CD4-positive, alpha-beta T cell (primary cell): ENCODE results near the gene HOXA13. TPM values are rescaled to one million over a fixed set of nuclear protein-coding genes. Genes with fewer than 3 reads are reported as not detected.

ENCODE experiments used
- ATAC-seq: fragments of 200-7000 bp; cut with Tn5 transposase; one replicate; pipeline ENCODE4 v1.10.0; 2022; ENCODE audit warnings: mild to moderate bottlenecking; ENCODE audit not compliant: poor library complexity
- CTCF ChIA-PET: fragments of 350-600 bp; sonication (Branson Sonifier 250); formaldehyde crosslinking; loops from one replicate; lab custom pipeline; 2021; ENCODE audit warnings: antibody characterized with exemption, inconsistent platforms; lab: Charles Lee
- POLR2A ChIA-PET: fragments of 350-600 bp; sonication (Branson Sonifier 250); formaldehyde crosslinking; loops from one replicate; lab custom pipeline; 2021; ENCODE audit warnings: antibody characterized with exemption, inconsistent platforms; lab: Charles Lee
- DNase-seq, 14 experiments: peaks; one replicate each; pipeline ENCODE4 v3.0.0-alpha.2; 2013 to 2020; ENCODE audit warnings: mixed read lengths in 2 of 14
- H3K27ac ChIP-seq, 2 donors: one replicate each; pipeline versions ENCODE4 v1.5.1 to v1.7.0; 2013; ENCODE audit warnings: low read length in 2 of 2, low read depth in 1 of 2, mild to moderate bottlenecking in 1 of 2
- H3K27me3 ChIP-seq, 2 experiments: 1 replicate in 1 of 2; 2 replicates in 1 of 2; pipeline versions ENCODE4 v1.6.1 to v1.7.0; 2013; ENCODE audit warnings: low read length in 2 of 2, control low read depth in 1 of 2, mild to moderate bottlenecking in 1 of 2, moderate library complexity in 1 of 2; ENCODE audit not compliant: insufficient read depth in 2 of 2, control insufficient read depth in 1 of 2
- H3K36me3 ChIP-seq: one replicate; pipeline ENCODE4 v1.6.1; 2013; ENCODE audit warnings: low read length, control low read depth; ENCODE audit not compliant: insufficient read depth
- H3K4me1 ChIP-seq: one replicate; pipeline ENCODE4 v1.6.1; 2013; ENCODE audit warnings: low read length, control low read depth; ENCODE audit not compliant: insufficient read depth
- H3K4me3 ChIP-seq: one replicate; pipeline ENCODE4 v1.5.1; 2013; ENCODE audit warnings: mild to moderate bottlenecking, low read length, moderate library complexity
- H3K9me3 ChIP-seq, 2 experiments: 1 replicate in 1 of 2; 2 replicates in 1 of 2; pipeline versions ENCODE4 v1.6.1 to v1.7.0; 2013; ENCODE audit warnings: low read length in 2 of 2, mild to moderate bottlenecking in 2 of 2, control low read depth in 1 of 2, moderate library complexity in 1 of 2; ENCODE audit not compliant: control insufficient read depth in 1 of 2, insufficient read depth in 1 of 2
- H3K27ac Mint-ChIP-seq: one replicate; pipeline ENCODE4 v1.8.0; 2020; ENCODE audit warnings: mixed read lengths
- H3K27me3 Mint-ChIP-seq: one replicate; pipeline ENCODE4 v1.8.0; 2021; ENCODE audit warnings: mixed read lengths
- H3K36me3 Mint-ChIP-seq: one replicate; pipeline ENCODE4 v1.8.0; 2021; ENCODE audit warnings: low read depth, mixed read lengths
- H3K4me1 Mint-ChIP-seq: one replicate; pipeline ENCODE4 v1.8.0; 2021; ENCODE audit warnings: low read depth, mixed read lengths
- H3K4me3 Mint-ChIP-seq: one replicate; pipeline ENCODE4 v1.8.0; 2020; ENCODE audit warnings: mild to moderate bottlenecking, mixed read lengths
- H3K9me3 Mint-ChIP-seq: one replicate; pipeline ENCODE4 v1.8.0; 2020; ENCODE audit warnings: mixed read lengths
- CTCF ChIP-seq: fragments of 200-600 bp; IDR thresholded peaks from one replicate; pipeline ENCODE4 v1.8.0; 2022; ENCODE audit warnings: antibody characterized with exemption, mild to moderate bottlenecking
- intact Hi-C, 2 experiments: fragments of 100-400 bp; cut with DNase I in 1 of 2; cut with micrococcal nuclease in 1 of 2; formaldehyde crosslinking; loops; one replicate each; pipeline versions ENCODE4 v1.15.1 to v1.9.0; 2023 to 2025; cut with DNase I, micrococcal nuclease
- total RNA-seq, 174 experiments: library from RNA in 2 of 174; stranded (reverse) in 2 of 174; gene quantifications; one replicate each; pipeline ENCODE4 v1.2.3 and lab custom pipeline; 2021 to 2026

Gene HOXA13
- total RNA-seq, 2 experiments from 2014 or later, result not detected

DNA sequence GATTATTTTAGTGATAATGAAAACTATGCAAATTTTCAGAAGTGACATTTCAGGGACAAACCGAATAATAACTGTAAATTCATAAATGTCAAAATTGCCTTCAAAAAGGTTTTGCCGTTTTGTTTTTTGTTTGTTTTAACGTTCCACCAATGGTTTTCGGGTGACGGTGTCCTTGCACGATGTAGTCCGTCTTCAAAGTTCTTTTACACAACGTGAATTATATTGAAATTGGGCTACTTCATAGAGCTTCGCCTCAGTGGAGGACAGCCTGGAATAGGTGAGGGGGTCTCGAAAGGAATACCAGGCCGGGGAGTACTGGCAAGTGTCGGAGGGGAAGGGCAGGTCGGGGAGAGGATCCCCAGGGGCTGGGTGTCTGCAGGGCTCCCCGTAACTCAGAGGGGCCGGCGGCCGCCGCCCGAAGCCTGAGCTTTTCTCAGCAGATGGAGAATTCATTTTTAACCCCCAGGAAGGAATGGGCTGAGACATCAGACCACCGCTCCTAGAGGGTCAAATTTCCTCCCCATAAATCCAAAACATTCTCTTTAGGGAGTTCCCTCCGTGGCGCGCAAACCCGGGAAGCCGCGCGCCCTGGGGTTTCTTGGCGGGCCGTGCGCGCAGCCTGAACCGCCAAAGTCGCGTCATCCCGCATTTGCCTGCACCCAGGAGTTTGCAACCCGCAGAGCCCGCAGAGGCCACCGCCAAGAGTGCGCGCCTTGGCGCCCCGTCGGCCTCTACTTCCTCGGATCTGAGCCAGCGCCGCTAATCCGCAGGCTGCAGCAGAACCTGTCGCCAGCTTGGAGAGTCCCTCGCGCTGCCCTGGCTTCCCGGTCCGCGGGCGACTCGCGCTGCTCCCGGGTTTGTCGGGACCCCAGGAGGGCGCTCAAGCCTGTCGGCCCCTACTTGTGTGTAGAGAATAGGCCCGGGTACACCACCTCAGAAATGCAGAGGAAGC, 25.4 kb upstream of the HOXA13 start:
- H3K4me1 ChIP-seq, result peaks cover 4% of the 10 kb centered on the region
- ChIA-PET POLR2A (no interaction called here), CTCF (no interaction called here)
- TF ChIP-seq CTCF, result no peak
- H3K9me3 ChIP-seq, result peaks cover 0 to 8% of the 10 kb centered on the region in 2 experiments
- Mint-ChIP-seq H3K9me3 (no peaks in the 10 kb centered on the region), H3K36me3 (no peaks in the 10 kb centered on the region), H3K27me3 (peaks cover 88% of the 10 kb centered on the region), H3K4me3 (no peak overlapping the region), H3K27ac (no peak overlapping the region), H3K4me1 (peaks cover 7% of the 10 kb centered on the region)
- H3K27ac ChIP-seq, result no peak overlapping the region
- intact Hi-C loops, result no loop called here
- DNase-seq, result no peak
- H3K27me3 ChIP-seq, result peaks cover 45 to 81% of the 10 kb centered on the region in 2 experiments
- H3K36me3 ChIP-seq, result no peaks in the 10 kb centered on the region
- H3K4me3 ChIP-seq, result no peak overlapping the region
- no peak for ATAC-seq

DNA sequence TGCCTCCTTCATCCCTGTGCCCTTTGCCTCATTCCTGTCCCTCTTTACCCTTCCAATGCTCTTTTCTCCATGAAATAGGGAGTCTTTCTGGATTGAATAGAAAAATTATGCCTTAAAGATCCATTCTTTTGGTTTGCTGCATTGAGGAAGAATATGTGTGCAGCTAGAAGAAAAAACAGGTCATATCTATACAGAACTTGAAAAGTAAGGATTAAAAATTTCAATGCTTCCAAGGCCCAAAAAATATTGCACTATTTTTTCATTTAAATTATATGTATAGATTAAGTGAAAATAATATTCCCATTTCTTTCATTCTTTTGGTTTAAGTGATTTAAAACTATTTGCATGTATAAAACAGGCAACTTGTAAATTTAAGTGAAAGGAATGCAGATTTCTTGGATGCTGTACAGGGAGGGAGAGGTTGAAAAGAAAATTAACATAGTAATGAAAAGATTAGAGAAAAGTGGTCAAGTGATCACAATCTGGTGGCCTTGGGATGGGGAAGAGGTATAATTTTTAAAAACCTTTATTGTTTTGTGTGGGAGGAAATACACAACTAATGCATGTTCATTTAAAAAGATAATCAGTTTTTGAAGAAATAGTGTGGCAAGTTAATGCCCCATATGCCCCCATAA, 24.2 kb upstream of the HOXA13 start:
- Mint-ChIP-seq H3K4me1 (peaks cover 13% of the 10 kb centered on the region), H3K36me3 (no peaks in the 10 kb centered on the region), H3K9me3 (no peaks in the 10 kb centered on the region), H3K27ac (no peak overlapping the region), H3K4me3 (no peak overlapping the region), H3K27me3 (peaks cover 88% of the 10 kb centered on the region)
- Histone ChIP-seq H3K27me3 (peaks cover 49 to 84% of the 10 kb centered on the region in 2 experiments), H3K36me3 (no peaks in the 10 kb centered on the region), H3K4me1 (peaks cover 7% of the 10 kb centered on the region), H3K4me3 (no peak overlapping the region), H3K9me3 (peaks cover 0 to 8% of the 10 kb centered on the region in 2 experiments), H3K27ac (no peak overlapping the region)
- DNase-seq, result no peak
- intact Hi-C loops, result no loop called here
- ChIA-PET POLR2A (no interaction called here), CTCF (no interaction called here)
- ATAC-seq, result no peak
- no peak for TF ChIP-seq CTCF

DNA sequence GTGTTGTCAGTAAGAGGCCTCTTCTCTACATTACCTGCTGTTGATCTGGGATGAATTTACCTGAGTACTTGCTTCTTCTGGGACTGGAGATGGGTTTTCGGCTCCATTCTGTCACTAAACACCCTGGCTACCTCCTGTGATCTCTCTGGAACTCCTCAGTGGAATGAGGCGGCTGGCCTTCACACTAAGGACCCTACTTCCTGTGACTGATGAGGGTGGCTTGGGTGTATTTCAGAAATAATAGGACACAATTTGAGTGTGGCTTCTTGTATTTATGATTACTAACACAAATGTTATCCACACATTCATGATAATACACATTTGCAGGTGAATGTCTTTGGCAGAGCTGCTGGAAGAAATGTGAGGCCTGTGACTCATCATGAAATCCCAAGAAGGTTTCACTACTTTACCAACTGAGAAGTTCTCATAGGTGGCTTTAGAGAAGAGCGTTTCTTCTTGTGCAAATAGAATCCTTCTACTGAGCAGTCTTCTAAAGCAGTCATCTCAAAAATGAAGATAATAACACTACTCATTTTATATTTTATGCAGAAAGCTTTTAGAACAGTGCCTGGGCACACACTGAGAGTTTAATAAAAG, 21.4 kb upstream of the HOXA13 start:
- H3K27ac Mint-ChIP-seq, result no peak overlapping the region
- intact Hi-C loops, result no loop called here
- POLR2A ChIA-PET, result no interaction called here

More for the DNA sequence above, 21.4 kb upstream of the HOXA13 start:
- peaks cover 83% of the 10 kb centered on the region for H3K27me3 Mint-ChIP-seq
- no peaks in the 10 kb centered on the region for H3K36me3 Mint-ChIP-seq
- H3K9me3 Mint-ChIP-seq, result no peaks in the 10 kb centered on the region
- no peak overlapping the region for H3K4me3 Mint-ChIP-seq
- DNase-seq (no peak), ATAC-seq (no peak)
- CTCF ChIA-PET, result no interaction called here
- peaks cover 0 to 8% of the 10 kb centered on the region in 2 experiments for H3K9me3 ChIP-seq
- no peaks in the 10 kb centered on the region for H3K36me3 ChIP-seq
- peaks cover 7% of the 10 kb centered on the region for H3K4me1 ChIP-seq
- H3K27ac ChIP-seq, result no peak overlapping the region
- H3K4me3 ChIP-seq, result no peak overlapping the region
- TF ChIP-seq CTCF, result no peak
- peaks cover 53 to 87% of the 10 kb centered on the region in 2 experiments for H3K27me3 ChIP-seq
- H3K4me1 Mint-ChIP-seq, result peaks cover 13% of the 10 kb centered on the region
